Stomach (tissue), 4 donors: ENCODE measurements around the gene YAF2.

Source experiments
- EP300 ChIP-seq: sonication (generic); formaldehyde crosslinking; IDR thresholded peaks from one replicate; pipeline ENCODE4 v1.6.1; 2017; ENCODE audit warnings: antibody characterized with exemption
- TF ChIP-seq, protein P1 (sequence below), 7 experiments: fragments of 450-650 bp in 4 of 7; fragments of 200-600 bp in 3 of 7; sonication (generic) in 3 of 7; IDR thresholded peaks; one replicate each; pipeline ENCODE4 v1.5.1; 2016 to 2019; ENCODE audit warnings: antibody characterized with exemption in 7 of 7, control low read depth in 2 of 7, mild to moderate bottlenecking in 1 of 7

- TF ChIP-seq EP300 = no peak
- TF ChIP-seq, protein P1, sequence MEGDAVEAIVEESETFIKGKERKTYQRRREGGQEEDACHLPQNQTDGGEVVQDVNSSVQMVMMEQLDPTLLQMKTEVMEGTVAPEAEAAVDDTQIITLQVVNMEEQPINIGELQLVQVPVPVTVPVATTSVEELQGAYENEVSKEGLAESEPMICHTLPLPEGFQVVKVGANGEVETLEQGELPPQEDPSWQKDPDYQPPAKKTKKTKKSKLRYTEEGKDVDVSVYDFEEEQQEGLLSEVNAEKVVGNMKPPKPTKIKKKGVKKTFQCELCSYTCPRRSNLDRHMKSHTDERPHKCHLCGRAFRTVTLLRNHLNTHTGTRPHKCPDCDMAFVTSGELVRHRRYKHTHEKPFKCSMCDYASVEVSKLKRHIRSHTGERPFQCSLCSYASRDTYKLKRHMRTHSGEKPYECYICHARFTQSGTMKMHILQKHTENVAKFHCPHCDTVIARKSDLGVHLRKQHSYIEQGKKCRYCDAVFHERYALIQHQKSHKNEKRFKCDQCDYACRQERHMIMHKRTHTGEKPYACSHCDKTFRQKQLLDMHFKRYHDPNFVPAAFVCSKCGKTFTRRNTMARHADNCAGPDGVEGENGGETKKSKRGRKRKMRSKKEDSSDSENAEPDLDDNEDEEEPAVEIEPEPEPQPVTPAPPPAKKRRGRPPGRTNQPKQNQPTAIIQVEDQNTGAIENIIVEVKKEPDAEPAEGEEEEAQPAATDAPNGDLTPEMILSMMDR (IDR thresholded peaks at IDR 0.05) = no peak
Measured at GRCh38 chr12:42180990-42181596, 57.0 kb downstream of the YAF2 start.
